ENCODE measurements around the gene KIAA0319L.

Gene KIAA0319L

GRCh38 chr1:35535243-35535642 is 22.0 kb downstream of the KIAA0319L start:
- no peak for DNase-seq

GRCh38 chr1:35533586-35533985 is 23.6 kb downstream of the KIAA0319L start:
- no peak for DNase-seq

GRCh38 chr1:35532497-35533223 is 24.5 kb downstream of the KIAA0319L start:
- DNase-seq, result no peak

- no peak for DNase-seq
These were observed 25.8 kb downstream of the KIAA0319L start for GRCh38 chr1:35531368-35531767.

- no peak for DNase-seq
These were observed 26.3 kb downstream of the KIAA0319L start for GRCh38 chr1:35530946-35531345.

GRCh38 chr1:35530168-35530567 is 27.0 kb downstream of the KIAA0319L start:
- no peak for DNase-seq

GRCh38 chr1:35524106-35524505 is 33.1 kb downstream of the KIAA0319L start:
- no peak for DNase-seq

GRCh38 chr1:35519432-35519831 is 37.8 kb downstream of the KIAA0319L start:
- DNase-seq, result no peak

- DNase-seq, result no peak
These were observed 39.0 kb downstream of the KIAA0319L start for GRCh38 chr1:35518183-35518582.

GRCh38 chr1:35511305-35511704 is 45.9 kb downstream of the KIAA0319L start:
- no peak for DNase-seq

GRCh38 chr1:35509558-35509957 is 47.6 kb downstream of the KIAA0319L start:
- DNase-seq, result no peak

- DNase-seq, result no peak
These were observed 49.3 kb downstream of the KIAA0319L start for GRCh38 chr1:35507947-35508346.

GRCh38 chr1:35506960-35507912 is 50.0 kb downstream of the KIAA0319L start:
- DNase-seq, result no peak

GRCh38 chr1:35505911-35506798 is 51.0 kb downstream of the KIAA0319L start:
- peak; percentile 21 for DNase-seq

GRCh38 chr1:35502242-35502641 is 55.0 kb downstream of the KIAA0319L start:
- DNase-seq, result no peak

GRCh38 chr1:35500439-35500838 is 56.8 kb downstream of the KIAA0319L start:
- no peak for DNase-seq

GRCh38 chr1:35499652-35500176 is 57.5 kb downstream of the KIAA0319L start:
- DNase-seq, result no peak

- DNase-seq, result no peak
These were observed 58.0 kb downstream of the KIAA0319L start for GRCh38 chr1:35499231-35499630.

GRCh38 chr1:35497571-35497970 is 59.6 kb downstream of the KIAA0319L start:
- DNase-seq, result no peak

GRCh38 chr1:35490250-35490649 is 67.0 kb downstream of the KIAA0319L start:
- no peak for DNase-seq

GRCh38 chr1:35488336-35488735 is 68.9 kb downstream of the KIAA0319L start:
- DNase-seq, result no peak

- DNase-seq, result no peak
These were observed 70.3 kb downstream of the KIAA0319L start for GRCh38 chr1:35486858-35487408.
